ENCODE results near the gene ADI1. TPM values are rescaled to one million over a fixed set of nuclear protein-coding genes. Genes with fewer than 3 reads are reported as not detected.

ADI1 gene
- total RNA-seq, 4 donors from 2014 or later, result 90.0 to 130 (median 96.9) TPM

DNA sequence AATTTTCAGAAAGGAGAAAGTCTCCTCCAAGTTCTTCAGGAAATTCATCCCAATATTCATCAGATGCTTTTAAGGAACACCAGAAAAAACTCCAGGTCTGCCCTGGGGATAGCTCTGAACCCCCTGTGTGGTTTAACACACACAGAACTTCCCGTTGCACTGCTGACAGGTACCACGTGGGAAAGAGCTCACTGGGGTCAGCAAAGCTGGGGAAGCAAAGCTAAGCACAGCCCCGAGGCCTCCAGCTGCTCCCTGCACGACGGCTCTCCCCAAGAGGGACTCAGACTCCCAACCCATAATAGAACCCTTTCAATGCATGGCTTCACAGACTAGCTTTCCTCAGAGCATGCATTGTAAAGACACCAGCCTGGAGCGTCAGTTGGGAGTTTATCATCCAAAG is 28.0 kb downstream of the ADI1 start:
- no peak overlapping the region for H3K27ac ChIP-seq (replicated peaks in 1 of 4)
- intact Hi-C loops (cut with DNase I), result no loop called here
- WGBS, result 17% methylated on average over 5 of the region's 6 CpGs
- no peaks in the 10 kb centered on the region for H3K9me3 ChIP-seq
- peaks cover 0 to 12% (median 6%) of the 10 kb centered on the region in 4 donors for H3K4me1 ChIP-seq
- peaks cover 7 to 19% (median 17%) of the 10 kb centered on the region in 4 donors for H3K36me3 ChIP-seq
- no peaks in the 10 kb centered on the region for H3K27me3 ChIP-seq
- no peak overlapping the region for H3K4me3 ChIP-seq
- DNase-seq (ENCODE audit: extremely low spot score), result no peak
- TF ChIP-seq POLR2A (IDR thresholded peaks at IDR 0.05; ENCODE audit: low read depth) (no peak), POLR2AphosphoS5 (IDR thresholded peaks at IDR 0.05) (no peak), EP300 (IDR thresholded peaks at IDR 0.05) (no peak)
- TF ChIP-seq, protein P1, sequence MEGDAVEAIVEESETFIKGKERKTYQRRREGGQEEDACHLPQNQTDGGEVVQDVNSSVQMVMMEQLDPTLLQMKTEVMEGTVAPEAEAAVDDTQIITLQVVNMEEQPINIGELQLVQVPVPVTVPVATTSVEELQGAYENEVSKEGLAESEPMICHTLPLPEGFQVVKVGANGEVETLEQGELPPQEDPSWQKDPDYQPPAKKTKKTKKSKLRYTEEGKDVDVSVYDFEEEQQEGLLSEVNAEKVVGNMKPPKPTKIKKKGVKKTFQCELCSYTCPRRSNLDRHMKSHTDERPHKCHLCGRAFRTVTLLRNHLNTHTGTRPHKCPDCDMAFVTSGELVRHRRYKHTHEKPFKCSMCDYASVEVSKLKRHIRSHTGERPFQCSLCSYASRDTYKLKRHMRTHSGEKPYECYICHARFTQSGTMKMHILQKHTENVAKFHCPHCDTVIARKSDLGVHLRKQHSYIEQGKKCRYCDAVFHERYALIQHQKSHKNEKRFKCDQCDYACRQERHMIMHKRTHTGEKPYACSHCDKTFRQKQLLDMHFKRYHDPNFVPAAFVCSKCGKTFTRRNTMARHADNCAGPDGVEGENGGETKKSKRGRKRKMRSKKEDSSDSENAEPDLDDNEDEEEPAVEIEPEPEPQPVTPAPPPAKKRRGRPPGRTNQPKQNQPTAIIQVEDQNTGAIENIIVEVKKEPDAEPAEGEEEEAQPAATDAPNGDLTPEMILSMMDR (IDR thresholded peaks at IDR 0.05), result no peak

DNA sequence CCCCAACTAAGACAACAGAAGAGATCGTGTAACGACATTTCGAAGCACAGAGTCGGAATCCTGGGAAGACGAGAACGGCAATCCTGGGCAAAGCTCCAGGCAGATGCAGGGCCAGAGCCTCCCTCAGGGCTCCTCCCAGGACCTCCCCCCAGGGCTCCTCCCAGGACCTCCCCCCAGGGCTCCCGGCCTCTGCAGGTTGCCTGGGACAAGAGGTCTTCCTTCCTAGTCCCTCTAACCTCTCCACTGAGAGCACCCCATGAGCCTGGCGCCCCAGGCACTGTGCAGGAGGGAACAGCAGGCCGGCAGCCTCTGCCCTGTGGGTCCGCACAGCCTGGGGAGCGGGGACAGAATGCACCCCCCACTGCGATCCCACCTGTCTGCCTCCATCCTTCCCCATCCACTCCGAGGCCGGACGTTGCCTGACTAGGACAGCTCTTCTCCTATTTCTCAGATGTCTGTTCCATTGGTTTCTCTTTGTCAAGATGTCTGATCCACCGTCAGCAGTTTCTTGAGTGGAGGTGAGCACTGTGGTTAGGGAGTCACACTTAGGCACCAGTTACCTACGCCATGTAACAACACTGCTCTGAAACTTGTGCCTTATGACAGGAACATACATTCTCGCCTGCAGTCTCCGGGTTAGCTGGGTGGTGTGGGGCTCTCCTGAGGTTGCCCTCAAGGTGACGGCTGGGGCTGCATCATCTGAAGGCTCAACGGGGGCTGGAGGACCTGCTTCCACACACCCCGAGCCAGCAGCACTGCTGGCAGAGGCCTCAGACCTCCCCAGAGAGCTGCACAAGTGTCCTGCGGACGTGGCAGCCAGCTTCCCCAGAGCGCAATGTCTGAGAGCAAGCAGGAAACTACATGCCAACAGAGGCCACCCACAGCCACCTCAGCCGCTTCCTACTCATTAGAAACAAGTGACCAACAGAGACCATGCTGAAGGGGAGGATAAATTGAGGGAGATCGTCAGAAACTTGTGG is 28.9 kb downstream of the ADI1 start:
- H3K4me1 ChIP-seq, result peaks cover 0 to 12% (median 6%) of the 10 kb centered on the region in 4 donors
- H3K9me3 ChIP-seq, result no peaks in the 10 kb centered on the region
- H3K27me3 ChIP-seq, result no peaks in the 10 kb centered on the region
- DNase-seq (ENCODE audit: extremely low spot score), result no peak
- no peak overlapping the region for H3K27ac ChIP-seq (replicated peaks in 1 of 4)
- TF ChIP-seq, protein P1 (IDR thresholded peaks at IDR 0.05), result no peak
- TF ChIP-seq POLR2AphosphoS5 (IDR thresholded peaks at IDR 0.05) (no peak), EP300 (IDR thresholded peaks at IDR 0.05) (no peak), POLR2A (IDR thresholded peaks at IDR 0.05; ENCODE audit: low read depth) (no peak)
- no peak overlapping the region for H3K4me3 ChIP-seq
- WGBS, result 72% methylated on average over 19 of the region's 27 CpGs
- intact Hi-C loops (cut with DNase I), result no loop called here
- peaks cover 0 to 18% (median 12%) of the 10 kb centered on the region in 4 donors for H3K36me3 ChIP-seq

DNA sequence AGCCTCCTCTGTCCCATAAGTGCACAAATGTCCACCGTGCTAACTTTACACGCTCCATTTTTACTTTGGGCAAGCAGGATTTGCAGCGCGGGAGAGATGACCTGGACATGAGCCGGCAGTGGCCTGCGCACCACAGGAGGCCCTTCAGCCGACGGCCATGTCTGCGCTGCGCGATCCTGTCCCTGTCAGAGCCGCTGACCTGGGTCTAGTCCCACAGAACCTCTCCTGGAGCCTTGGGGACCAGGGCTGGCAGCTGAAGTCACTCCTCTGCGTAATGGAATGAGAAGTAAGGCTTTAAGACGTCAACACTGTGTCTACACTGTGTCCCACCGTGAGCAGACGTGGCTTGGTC is 29.6 kb downstream of the ADI1 start:
- Histone ChIP-seq H3K4me3 (no peak overlapping the region), H3K27ac (replicated peaks in 1 of 4) (no peak overlapping the region), H3K36me3 (peaks cover 0 to 15% (median 8%) of the 10 kb centered on the region in 4 donors), H3K27me3 (no peaks in the 10 kb centered on the region), H3K9me3 (no peaks in the 10 kb centered on the region), H3K4me1 (peaks cover 0 to 12% (median 6%) of the 10 kb centered on the region in 4 donors)
- no peak for DNase-seq (ENCODE audit: extremely low spot score)
- WGBS, result 93% methylated on average over 16 of the region's 16 CpGs
- intact Hi-C loops (cut with DNase I), result no loop called here
- TF ChIP-seq, protein P1 (IDR thresholded peaks at IDR 0.05), result no peak
- no peak for TF ChIP-seq POLR2AphosphoS5 (IDR thresholded peaks at IDR 0.05)
- TF ChIP-seq EP300 (IDR thresholded peaks at IDR 0.05), result no peak
- TF ChIP-seq POLR2A (IDR thresholded peaks at IDR 0.05; ENCODE audit: low read depth), result no peak

DNA sequence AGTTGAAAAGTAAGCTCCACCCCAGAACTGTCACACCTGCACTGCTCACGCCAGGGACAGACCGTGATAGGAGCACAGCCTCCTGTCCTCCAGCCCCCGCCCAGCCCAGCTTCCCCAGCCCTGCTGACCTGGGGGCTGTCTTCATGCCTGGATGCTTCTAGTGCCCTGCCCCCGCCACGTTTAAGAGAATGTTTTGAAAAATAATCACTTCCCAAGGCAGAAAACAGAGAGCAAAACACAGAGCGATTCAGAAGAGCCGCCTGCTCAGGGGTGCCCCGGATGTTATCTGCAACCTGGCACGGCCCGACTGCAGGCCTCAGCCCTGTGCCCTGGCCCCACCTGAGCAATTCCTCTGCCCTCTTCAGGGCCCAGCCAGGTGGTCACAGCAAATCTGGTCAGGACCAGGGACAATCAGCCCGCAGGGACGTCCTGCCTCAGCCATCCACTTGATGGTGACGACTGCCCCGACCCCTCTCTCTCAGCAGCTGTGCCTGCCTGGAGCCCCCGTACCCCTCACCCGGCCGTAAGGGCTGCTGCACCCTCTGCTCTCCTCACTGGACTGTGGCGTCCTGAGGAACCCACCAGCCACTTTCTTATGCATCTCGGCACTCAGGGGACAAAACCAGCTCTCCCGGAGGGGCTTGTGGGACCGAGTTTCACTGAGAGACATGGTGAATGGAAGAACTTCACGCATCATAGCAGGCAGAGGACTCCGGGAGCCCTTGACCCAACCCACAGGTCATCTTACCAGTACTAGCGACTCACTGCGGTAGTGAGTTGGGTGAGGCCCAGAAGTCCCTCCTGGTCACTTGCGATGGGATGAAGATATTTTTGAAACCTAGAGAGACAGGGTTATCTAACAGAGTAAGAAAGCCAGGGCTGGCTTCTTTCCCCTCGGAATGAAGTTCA is 30.2 kb downstream of the ADI1 start:
- Histone ChIP-seq H3K27me3 (no peaks in the 10 kb centered on the region), H3K27ac (replicated peaks in 1 of 4) (no peak overlapping the region), H3K9me3 (no peaks in the 10 kb centered on the region), H3K36me3 (peaks cover 0 to 18% (median 11%) of the 10 kb centered on the region in 4 donors), H3K4me1 (peaks cover 0 to 10% (median 6%) of the 10 kb centered on the region in 4 donors), H3K4me3 (no peak overlapping the region)
- no peak for DNase-seq (ENCODE audit: extremely low spot score)
- intact Hi-C loops (cut with DNase I), result no loop called here
- TF ChIP-seq POLR2A (IDR thresholded peaks at IDR 0.05; ENCODE audit: low read depth) (no peak), POLR2AphosphoS5 (IDR thresholded peaks at IDR 0.05) (no peak), EP300 (IDR thresholded peaks at IDR 0.05) (no peak)
- TF ChIP-seq, protein P1 (IDR thresholded peaks at IDR 0.05), result no peak
- WGBS, result 78% methylated on average over 25 of the region's 27 CpGs

Data from esophagus muscularis mucosa (tissue), 4 donors.